Fibroblast of the aortic adventitia (primary cell): ENCODE measurements around the gene GAK. TPM values are rescaled to one million over a fixed set of nuclear protein-coding genes. Genes with fewer than 3 reads are reported as not detected.

Source experiments
- DNase-seq: peaks from one replicate; pipeline ENCODE4 v3.0.0-alpha.2; 2010; ENCODE audit warnings: low read depth
- H3K4me3 ChIP-seq: 2 replicates; pipeline ENCODE4 v1.5.1; 2011; ENCODE audit warnings: low read depth, mild to moderate bottlenecking, control low read depth, low read length, moderate library complexity
- CTCF ChIP-seq: IDR thresholded peaks from 2 replicates; pipeline ENCODE4 v1.5.1; 2011; ENCODE audit warnings: mild to moderate bottlenecking, low read length, control low read depth, inconsistent platforms; ENCODE audit not compliant: insufficient read depth
- total RNA-seq: library from RNA; depleted of rRNA; stranded (reverse); fragments of >200 nt; gene quantifications from 2 replicates; pipeline ENCODE4 v1.2.3, GENCODE V29; 2012; ENCODE audit warnings: low replicate concordance

Gene GAK
- total RNA-seq, 1 donor, result 49.4 TPM

GRCh38 chr4:870951-871350 is 61.2 kb downstream of the GAK start:
- no peak for DNase-seq
- no peak overlapping the region for H3K4me3 ChIP-seq
- no peak for TF ChIP-seq CTCF

- no peak overlapping the region for H3K4me3 ChIP-seq
- no peak for DNase-seq
- no peak for TF ChIP-seq CTCF
These were observed 62.3 kb downstream of the GAK start for GRCh38 chr4:869776-870175.

- DNase-seq, result no peak
- H3K4me3 ChIP-seq, result no peak overlapping the region
- no peak for TF ChIP-seq CTCF
These were observed 63.7 kb downstream of the GAK start for GRCh38 chr4:868421-868820.

- no peak for TF ChIP-seq CTCF
- H3K4me3 ChIP-seq, result no peak overlapping the region
These were observed 64.4 kb downstream of the GAK start for GRCh38 chr4:867526-868250.

GRCh38 chr4:866761-867390 is 65.2 kb downstream of the GAK start:
- no peak overlapping the region for H3K4me3 ChIP-seq
- no peak for DNase-seq
- TF ChIP-seq CTCF, result no peak

More at GRCh38 chr4:867526-868250, 64.4 kb downstream of the GAK start:
- no peak for DNase-seq

GRCh38 chr4:866068-866760 is 65.9 kb downstream of the GAK start:
- no peak for DNase-seq
- no peak for TF ChIP-seq CTCF
- H3K4me3 ChIP-seq, result no peak overlapping the region
